Stimulated activated CD4-positive, alpha-beta T cell treated with anti-CD3 and anti-CD28 coated beads, Interleukin-1b, Interleukin-23, amount 100 ng/mL, for 48 hours (primary cell): Measurements from ENCODE around the gene EPN3.

ENCODE experiments used
- DNase-seq: peaks from one replicate; pipeline ENCODE4 v3.0.0-alpha.2; 2020

EPN3 gene

GRCh38 chr17:50593321-50593720, 60.8 kb downstream of the EPN3 start:
- DNase-seq: no peak
